ENCODE measurements around the gene DAAM2.

DAAM2 gene

DNA sequence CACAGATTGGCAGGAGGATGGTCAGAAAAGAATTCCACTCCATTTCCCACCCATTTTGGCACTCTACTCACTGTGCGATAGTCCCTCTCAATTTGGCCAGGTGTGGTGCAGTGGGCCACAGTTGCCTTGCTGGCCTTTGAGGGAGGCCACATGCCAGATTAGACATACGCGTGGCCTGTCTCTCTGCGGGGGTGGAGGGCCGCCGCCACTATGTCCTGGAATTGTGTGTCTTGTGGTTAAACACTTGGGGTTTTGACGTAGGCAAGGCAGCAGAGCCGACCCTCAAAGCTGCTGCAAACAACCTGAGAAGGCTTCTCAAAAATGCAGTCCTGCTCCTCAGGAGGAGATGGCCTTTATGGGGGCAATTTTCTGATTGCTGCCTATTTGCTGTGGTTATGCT is 4.9 kb upstream of the DAAM2 start:
- no peak for DNase-seq (ENCODE audit: low spot score)

- no peak for DNase-seq (ENCODE audit: low spot score)
These were observed 1.4 kb upstream of the DAAM2 start for GRCh38 chr6:39790772-39791171.

DNA sequence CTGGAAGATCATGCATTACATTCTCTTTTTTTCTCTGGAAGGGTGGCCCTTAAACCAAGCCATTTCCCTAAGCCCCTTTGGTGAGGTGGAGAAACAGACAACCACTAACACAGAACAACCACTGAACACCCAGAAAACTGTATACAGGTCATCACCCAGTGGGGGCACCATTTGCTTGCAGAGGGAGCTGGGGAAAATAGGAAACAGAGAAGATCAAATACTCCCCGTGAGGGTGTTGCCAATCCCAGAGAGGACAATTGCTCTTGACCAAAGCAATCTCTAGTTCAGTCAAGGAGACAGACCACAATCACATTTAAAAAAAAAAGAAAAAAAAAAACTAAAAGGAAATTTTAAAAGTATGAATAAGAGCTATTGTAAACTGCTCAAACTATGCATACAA is 865 bp upstream of the DAAM2 start:
- peak; percentile 63 for DNase-seq (ENCODE audit: low spot score)

DNA sequence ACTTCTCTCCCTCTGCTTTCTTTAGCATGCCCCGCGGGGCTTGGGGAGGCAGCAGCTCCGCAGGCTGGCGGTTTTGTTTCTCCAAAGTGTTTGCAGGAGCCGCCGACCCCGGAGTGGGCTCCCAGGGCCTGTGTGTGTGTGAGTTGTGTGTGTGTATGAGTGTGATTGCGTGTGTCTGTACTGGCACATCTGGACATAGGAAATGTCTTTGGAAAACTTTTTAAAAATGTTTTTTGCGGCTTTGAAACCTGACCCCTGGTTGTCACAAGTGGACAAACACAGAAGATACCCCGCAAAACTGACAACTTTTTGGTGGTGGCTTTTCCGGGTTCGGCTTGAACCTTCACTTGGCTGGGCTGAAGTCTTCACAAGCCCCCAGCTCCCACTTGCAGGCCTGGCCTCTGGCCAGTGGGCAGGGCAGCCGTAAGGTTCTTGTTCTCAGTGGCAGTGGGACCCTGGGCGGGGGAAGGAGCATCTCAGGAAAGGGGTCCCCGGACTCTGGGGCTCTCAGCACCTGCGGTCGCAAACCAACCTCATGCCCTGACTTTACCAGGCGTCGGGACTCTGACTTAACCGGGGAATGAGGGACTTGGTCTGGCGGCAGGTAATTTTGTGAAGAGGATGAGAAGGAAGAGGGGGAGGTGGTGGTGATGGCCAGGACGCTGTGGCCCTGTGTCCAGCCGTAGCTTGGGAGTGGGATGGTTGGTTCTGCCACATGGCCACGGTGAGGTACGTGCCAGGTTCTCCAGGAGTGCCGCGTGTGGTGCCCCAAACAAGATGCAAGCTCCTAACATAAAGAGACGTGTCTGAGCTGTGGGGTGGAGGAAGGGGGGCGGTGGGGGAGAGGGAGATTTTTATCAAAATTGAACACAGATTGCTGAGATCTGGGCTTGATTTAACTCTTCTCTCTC is 619 bp downstream of the DAAM2 start:
- DNase-seq (ENCODE audit: low spot score), result no peak

GRCh38 chr6:39793516-39793915 is 1.3 kb downstream of the DAAM2 start:
- no peak for DNase-seq (ENCODE audit: low spot score)

DNA sequence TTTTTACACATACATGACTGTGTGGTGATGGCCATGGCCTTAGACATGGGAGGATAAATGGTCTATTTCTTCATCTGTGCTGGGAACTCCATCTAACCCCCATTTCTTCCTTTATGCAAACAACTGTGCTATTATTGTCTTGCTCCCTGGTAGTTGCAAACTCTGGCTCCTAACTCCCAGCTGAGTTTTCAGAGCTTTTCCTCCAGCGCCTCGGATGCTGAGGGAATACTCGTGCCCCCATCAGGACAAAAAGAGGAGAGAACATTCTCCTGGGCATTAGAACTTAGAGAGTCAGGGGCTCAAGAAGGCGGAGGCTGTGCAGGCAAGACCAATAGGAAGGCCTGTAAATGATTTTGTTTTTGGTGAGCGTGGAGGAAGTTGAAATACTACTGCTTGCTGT is 2.1 kb downstream of the DAAM2 start:
- DNase-seq (ENCODE audit: low spot score), result no peak

DNA sequence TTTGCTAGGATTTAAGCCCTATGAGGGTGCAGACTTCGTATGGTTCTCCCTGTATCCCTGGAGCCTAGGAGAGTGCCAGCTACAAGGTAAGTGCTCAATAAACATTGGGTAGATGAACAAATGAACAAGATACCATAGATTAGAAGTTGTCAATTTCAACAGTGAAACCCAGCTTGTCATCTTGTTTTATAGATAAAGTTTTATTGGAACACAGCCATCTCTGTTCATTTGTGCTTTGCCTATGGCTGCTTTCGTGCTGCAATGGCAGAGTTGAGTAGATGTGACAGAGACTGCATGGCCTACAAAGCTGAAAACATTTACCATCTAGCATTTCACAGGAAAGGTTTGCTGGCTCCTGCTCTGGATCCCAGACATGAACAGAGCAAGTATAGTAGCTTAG is 5.6 kb downstream of the DAAM2 start:
- DNase-seq (ENCODE audit: low spot score), result no peak

GRCh38 chr6:39800034-39801032 is 8.2 kb downstream of the DAAM2 start:
- DNase-seq (ENCODE audit: low spot score), result no peak

- DNase-seq (ENCODE audit: low spot score), result no peak
These were observed 9.5 kb downstream of the DAAM2 start for GRCh38 chr6:39801456-39802251.

DNA sequence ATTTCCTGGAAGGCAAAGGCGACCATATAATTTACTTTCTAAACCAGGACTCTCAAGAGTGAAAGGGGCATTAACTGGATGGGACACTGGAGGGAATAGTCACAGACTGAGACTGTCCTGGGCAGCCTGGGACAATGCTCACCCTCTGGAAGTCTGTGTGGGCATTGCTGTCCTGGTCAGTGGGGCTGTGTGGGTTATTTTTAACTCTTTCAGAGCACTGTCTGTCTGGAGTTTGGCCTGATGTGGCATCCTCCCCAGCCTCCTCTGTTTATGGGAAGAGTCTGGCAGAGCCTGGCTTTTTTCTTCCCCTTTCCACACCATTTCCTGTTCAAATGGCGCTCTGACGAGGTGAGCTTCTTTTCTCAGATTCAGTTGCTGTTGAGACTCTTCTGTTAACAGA is 11.7 kb downstream of the DAAM2 start:
- DNase-seq (ENCODE audit: low spot score), result no peak

- no peak for DNase-seq (ENCODE audit: low spot score)
These were observed 12.4 kb downstream of the DAAM2 start for GRCh38 chr6:39804466-39805065.

- DNase-seq (ENCODE audit: low spot score), result no peak
These were observed 14.1 kb downstream of the DAAM2 start for GRCh38 chr6:39806278-39806677.

DNA sequence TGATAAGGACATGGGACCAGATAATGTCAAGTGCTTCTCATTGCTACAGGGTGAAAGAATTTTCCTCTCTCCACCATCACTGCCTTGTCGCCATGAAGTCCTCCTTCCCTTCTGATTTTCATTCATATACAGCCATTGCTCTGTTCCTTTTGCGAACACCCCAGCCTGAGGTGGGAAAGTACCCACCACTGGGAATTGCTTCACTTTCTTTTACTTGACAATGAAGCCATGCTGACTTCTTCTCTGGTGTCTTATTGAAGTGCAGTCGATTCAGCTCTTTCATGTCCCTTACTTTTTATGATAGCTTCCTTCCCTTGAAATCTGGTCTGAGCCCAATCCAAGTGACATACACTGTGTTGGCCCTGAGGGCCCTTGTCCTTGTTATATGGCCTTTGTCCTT is 16.2 kb downstream of the DAAM2 start:
- no peak for DNase-seq (ENCODE audit: low spot score)

DNA sequence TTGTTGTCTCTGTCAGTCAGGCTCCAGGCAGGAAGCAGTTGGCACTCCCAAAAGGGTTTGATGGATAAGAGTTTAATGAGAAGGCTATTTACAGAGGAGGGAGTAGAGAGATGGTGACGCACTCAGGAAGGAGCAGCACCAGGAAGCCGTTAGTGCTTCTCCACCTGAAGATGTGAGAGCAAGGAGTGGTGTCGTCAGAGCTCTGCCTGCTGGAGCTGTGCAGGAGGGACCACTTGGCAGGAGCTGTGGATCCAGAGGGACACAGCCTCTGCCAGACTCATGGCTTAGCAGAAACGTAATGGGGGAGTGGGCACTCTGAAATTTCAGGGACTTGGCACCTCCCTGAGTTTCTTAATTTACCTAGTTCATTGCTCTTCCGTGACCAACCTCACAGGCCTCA is 16.8 kb downstream of the DAAM2 start:
- no peak for DNase-seq (ENCODE audit: low spot score)

DNA sequence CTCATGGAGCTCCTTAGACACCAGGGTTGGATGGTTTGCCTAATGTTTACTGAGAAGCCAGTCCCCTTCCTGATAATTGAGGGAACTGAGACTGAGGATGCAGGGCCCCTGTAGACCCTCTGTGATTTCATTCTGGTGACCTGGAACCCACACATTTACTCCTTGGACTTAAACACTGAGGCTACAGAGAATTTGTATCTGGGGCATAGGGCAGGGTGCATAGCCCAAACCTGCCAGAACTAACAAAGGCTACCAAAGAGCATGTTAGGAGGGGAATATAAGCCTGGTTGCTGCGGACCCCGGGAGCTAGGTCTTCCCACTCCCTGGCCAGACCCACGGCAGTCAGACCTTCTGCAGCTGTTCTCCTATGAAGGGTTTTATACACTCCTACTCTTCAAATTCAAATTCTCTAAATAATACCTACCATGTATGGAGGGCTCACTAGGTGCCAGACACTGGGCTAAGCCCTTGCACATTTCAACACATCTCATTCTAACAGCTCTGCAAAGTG is 19.7 kb downstream of the DAAM2 start:
- no peak for DNase-seq (ENCODE audit: low spot score)

GRCh38 chr6:39812496-39812852 is 20.3 kb downstream of the DAAM2 start:
- DNase-seq (ENCODE audit: low spot score), result no peak

DNA sequence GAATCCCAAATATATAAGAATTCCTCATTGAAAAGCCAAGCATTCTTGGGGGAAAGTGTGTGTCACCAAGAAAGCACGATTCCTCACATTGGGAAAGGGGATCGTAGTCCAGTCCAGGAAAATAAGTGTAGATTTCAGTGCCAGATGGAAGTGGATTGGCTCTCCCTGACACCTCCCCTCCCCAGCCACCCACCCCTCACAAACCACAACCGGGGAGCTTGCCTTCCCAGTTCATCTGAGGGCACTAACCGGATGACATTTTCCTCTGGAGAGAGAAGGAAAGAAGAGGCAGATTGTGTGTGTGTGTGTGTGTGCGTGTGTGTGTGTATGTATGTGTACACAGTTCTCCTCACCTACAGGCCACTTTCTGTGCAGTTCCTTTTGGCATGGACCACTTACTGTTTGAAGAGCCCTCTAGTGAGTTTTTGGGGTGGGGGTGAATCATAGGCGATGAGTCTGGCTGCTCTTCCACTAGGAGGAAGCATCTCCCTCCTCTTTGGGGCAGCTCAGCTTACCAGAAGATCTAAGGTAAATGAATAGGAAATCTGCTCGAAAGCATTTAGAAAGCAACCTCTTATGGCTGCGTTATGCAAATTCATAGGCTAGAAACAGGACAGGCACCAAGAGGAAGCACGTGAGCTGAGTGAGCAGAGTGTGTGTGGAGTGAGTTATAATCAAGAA is 20.8 kb downstream of the DAAM2 start:
- DNase-seq (ENCODE audit: low spot score), result peak; percentile 73

DNA sequence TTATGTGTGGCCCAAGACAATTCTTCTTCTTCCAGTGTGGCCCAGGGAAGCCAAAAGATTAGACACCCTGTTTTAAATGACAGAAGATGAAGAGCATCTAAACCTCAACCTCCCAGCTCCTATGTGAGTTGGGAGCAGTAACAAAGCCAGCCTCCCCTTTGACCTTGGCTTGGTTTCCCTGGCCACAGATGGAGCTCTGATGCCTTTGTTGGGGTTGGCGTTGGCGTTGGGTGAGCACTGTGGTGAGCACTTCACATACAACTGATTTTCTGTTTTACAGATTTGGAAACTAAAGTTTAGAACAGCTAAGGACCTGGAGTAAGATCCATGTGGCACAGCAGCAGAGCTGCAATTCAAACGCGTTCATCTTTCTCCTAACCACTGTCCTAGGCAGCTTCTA is 22.1 kb downstream of the DAAM2 start:
- DNase-seq (ENCODE audit: low spot score), result no peak

DNA sequence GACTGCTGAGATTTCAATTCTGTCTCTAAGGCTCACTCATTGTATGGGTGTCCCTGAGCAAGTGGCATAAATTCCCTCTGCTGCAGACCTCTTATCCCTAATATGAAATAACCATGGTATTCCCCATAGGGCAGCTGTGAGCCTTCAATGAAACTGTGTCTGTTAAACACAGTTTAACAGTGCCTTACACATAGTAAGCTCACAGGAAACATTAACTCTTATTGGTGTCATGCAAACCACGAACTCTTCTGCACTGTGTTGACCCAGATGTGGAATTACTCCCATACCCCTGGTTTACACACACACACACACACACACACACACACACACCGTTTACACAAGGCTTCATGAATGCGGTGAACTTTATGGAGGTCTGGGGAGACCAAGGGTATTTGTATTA is 23.2 kb downstream of the DAAM2 start:
- no peak for DNase-seq (ENCODE audit: low spot score)

GRCh38 chr6:39816747-39817146 is 24.6 kb downstream of the DAAM2 start:
- DNase-seq (ENCODE audit: low spot score), result no peak

- no peak for DNase-seq (ENCODE audit: low spot score)
These were observed 26.5 kb downstream of the DAAM2 start for GRCh38 chr6:39818695-39819094.

Measured in COLO829 (cell line).